GM19467 (cell line): ENCODE data around the gene CYB5D1.
A peak's percentile ranks its signal among the peaks of the same experiment; 100 is the strongest.

ENCODE experiments used
- ATAC-seq: cut with Tn5 transposase; IDR thresholded peaks from one replicate; pipeline ENCODE4 v1.9.1; 2021; ENCODE audit warnings: mild to moderate bottlenecking, moderate library complexity; ENCODE audit not compliant: unreplicated experiment

The CYB5D1 gene

GRCh38 chr17:7844292-7845154 is 13.3 kb upstream of the CYB5D1 start:
- peak; percentile 43 for ATAC-seq

DNA sequence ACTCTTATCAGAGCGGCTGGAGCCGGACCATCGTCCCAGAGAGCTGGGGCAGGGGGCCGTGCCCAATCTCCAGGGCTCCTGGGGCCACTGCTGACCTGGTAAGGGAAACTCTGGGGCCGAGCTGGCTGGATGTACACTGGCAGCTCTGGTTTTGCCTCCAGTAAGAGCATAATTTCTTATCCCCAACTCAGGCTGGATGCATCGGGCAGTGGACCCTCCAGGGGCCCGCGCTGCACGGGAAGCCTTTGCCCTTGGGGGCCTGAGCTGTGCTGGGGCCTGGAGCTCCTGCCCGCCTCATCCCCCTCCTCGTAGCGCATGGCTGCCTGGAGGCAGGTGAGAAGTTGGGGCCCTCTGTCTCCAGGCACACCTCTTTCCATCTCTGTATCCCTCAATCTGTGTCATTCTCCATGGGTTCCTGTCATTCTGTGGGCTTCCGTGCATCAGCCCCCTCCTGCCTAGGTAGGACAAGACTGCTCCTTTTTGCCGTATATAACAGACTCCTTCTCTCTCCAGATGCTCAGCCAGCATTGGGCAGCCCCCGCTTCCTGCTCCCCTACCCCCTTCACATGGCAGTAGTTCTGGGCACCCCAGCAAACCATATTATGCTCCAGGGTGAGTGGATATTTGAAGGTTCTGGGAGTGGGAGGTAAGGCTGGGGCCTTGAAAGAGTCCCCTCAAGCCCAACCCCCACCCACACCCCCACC is 12.3 kb upstream of the CYB5D1 start:
- ATAC-seq: no peak

- ATAC-seq: no peak
Observed at GRCh38 chr17:7846063-7846735, 11.6 kb upstream of the CYB5D1 start.

DNA sequence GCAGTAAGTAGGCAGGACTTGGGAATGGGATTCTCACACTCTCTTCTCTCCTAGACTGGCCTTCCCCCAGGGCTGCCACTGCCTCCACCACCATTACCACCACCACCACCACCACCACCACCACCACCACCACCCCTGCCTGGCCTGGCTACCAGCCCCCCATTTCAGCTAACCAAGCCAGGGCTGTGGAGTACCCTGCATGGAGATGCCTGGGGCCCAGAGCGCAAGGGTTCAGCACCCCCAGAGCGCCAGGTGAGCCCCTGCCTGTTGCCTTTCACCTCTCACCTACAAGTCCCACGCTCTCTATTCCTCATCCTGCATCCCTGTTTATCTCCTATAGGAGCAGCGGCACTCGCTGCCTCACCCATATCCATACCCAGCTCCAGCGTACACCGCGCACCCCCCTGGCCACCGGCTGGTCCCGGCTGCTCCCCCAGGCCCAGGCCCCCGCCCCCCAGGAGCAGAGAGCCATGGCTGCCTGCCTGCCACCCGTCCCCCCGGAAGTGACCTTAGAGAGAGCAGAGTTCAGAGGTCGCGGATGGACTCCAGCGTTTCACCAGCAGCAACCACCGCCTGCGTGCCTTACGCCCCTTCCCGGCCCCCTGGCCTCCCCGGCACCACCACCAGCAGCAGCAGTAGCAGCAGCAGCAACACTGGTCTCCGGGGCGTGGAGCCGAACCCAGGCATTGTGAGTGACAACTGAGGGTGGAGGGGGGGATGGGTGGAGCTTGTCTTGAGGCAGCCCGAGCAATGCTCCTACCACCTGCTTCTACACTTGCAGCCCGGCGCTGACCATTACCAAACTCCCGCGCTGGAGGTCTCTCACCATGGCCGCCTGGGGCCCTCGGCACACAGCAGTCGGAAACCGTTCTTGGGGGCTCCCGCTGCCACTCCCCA is 10.8 kb upstream of the CYB5D1 start:
- ATAC-seq: no peak

GRCh38 chr17:7848131-7848579 is 9.6 kb upstream of the CYB5D1 start:
- ATAC-seq: no peak

GRCh38 chr17:7848739-7849129 is 9.1 kb upstream of the CYB5D1 start:
- no peak for ATAC-seq

- no peak for ATAC-seq
Observed at GRCh38 chr17:7849130-7849750, 8.6 kb upstream of the CYB5D1 start.

DNA sequence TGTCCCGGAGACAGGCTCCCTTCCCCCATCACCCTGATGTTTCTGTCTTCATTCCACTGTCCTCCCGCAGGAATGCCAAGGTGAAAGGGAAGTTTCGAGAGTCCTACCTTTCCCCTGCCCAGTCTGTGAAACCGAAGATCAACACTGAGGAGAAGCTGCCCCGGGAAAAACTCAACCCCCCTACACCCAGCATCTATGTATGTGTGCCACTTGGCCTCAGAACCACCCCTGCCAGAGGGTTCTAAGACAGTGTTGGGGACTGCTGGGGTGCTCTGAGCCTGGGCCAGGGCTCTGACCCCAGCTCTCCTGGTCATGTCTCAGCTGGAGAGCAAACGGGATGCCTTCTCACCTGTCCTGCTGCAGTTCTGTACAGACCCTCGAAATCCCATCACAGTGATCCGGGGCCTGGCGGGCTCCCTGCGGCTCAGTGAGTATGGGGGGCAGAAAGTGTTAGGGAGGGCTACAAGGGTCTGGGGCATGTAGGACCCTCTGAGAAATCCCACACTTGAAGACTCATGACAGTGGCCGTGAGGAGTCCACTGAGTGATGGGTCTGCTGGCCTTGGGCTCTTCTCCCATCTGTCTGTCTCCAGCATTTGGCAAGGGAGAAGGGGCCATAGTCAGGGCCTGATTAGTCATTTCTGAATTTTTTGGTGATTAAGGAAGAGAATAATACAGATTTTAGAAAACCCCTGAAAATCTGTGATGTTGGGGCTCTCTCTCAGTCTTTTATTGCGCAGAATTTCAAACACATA is 7.9 kb upstream of the CYB5D1 start:
- ATAC-seq: no peak

- ATAC-seq: no peak
Observed at GRCh38 chr17:7850701-7851437, 6.9 kb upstream of the CYB5D1 start.

DNA sequence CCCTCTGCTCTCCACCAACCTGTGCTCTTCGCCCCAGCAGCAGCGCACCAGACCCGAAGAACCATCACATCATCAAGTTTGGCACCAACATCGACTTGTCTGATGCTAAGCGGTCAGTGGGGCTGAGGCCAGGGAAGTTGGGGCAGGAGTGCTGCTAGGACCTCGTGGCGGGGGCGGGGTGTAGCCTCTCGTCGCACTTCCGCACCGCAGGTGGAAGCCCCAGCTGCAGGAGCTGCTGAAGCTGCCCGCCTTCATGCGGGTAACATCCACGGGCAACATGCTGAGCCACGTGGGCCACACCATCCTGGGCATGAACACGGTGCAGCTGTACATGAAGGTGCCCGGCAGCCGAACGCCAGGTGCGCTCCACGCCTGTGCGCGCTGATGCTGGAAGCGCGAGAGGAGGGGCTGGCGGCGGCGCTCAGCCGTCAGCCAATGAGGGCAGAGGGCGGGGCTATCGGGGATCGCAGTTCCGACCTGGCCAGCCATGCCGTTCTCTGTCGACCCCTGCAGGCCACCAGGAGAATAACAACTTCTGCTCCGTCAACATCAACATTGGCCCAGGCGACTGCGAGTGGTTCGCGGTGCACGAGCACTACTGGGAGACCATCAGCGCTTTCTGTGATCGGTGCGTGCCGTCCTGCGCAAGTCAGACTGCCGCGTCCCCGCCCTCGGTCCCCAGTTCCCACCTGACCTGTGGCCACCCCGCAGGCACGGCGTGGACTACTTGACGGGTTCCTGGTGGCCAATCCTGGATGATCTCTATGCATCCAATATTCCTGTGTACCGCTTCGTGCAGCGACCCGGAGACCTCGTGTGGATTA is 6.2 kb upstream of the CYB5D1 start:
- ATAC-seq: peak; percentile 52

- ATAC-seq: no peak
Observed at GRCh38 chr17:7852262-7852670, 5.5 kb upstream of the CYB5D1 start.

DNA sequence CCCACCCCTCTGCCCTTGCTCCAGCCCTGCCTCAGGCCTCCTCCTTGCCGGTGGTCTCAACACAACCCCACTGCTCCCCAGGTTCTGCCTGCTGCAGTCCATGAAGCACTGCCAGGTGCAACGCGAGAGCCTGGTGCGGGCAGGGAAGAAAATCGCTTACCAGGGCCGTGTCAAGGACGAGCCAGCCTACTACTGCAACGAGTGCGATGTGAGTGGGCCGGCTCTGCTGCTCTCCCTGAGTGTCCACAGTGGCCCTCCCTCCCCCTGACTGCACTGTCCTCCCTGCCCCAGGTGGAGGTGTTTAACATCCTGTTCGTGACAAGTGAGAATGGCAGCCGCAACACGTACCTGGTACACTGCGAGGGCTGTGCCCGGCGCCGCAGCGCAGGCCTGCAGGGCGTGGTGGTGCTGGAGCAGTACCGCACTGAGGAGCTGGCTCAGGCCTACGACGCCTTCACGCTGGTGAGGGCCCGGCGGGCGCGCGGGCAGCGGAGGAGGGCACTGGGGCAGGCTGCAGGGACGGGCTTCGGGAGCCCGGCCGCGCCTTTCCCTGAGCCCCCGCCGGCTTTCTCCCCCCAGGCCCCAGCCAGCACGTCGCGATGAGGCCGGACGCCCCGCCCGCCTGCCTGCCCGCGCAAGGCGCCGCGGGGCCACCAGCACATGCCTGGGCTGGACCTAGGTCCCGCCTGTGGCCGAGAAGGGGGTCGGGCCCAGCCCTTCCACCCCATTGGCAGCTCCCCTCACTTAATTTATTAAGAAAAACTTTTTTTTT is 4.7 kb upstream of the CYB5D1 start:
- ATAC-seq: no peak

DNA sequence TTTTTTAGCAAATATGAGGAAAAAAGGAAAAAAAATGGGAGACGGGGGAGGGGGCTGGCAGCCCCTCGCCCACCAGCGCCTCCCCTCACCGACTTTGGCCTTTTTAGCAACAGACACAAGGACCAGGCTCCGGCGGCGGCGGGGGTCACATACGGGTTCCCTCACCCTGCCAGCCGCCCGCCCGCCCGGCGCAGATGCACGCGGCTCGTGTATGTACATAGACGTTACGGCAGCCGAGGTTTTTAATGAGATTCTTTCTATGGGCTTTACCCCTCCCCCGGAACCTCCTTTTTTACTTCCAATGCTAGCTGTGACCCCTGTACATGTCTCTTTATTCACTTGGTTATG is 4.1 kb upstream of the CYB5D1 start:
- no peak for ATAC-seq

DNA sequence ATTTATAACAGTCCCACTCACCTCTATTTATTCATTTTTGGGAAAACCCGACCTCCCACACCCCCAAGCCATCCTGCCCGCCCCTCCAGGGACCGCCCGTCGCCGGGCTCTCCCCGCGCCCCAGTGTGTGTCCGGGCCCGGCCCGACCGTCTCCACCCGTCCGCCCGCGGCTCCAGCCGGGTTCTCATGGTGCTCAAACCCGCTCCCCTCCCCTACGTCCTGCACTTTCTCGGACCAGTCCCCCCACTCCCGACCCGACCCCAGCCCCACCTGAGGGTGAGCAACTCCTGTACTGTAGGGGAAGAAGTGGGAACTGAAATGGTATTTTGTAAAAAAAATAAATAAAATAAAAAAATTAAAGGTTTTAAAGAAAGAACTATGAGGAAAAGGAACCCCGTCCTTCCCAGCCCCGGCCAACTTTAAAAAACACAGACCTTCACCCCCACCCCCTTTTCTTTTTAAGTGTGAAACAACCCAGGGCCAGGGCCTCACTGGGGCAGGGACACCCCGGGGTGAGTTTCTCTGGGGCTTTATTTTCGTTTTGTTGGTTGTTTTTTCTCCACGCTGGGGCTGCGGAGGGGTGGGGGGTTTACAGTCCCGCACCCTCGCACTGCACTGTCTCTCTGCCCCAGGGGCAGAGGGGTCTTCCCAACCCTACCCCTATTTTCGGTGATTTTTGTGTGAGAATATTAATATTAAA is 3.6 kb upstream of the CYB5D1 start:
- ATAC-seq: no peak

DNA sequence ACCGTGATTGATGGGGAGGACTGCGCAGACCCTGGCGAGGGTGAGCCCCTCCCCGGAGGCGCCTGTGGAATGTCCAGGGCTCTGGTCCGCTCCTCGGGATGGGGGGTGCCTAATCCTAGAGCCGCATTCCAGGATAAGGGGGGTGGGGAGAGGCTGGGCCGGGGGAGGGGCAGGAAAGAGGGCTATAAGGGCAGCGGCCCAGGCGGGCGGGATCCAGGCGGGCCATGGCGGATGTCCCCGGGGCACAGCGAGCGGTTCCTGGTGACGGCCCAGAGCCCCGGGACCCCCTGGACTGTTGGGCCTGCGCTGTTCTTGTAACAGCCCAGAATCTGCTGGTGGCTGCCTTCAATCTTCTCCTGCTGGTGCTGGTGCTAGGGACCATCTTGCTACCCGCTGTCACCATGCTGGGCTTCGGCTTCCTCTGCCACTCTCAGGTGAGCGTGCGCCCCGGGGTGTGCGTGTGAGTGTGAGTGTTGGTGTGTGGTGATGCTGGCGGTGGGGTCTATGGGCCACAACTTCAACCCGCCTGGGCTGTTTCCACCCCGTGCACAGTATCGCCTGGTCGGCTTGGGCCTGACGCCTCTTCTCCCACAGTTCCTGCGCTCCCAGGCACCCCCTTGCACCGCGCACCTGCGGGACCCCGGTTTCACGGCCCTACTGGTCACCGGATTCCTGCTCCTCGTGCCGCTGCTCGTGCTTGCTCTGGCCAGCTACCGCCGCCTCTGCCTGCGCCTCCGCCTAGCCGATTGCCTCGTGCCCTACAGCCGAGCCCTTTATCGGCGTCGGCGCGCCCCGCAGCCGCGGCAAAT is 2.7 kb upstream of the CYB5D1 start, which contains the start of gene TMEM88:
TSS of gene TMEM88 (plus strand) at position 216 of the 809 bp plus-strand sequence. CDS start at position 225, 9 bp downstream.
- no peak for ATAC-seq

DNA sequence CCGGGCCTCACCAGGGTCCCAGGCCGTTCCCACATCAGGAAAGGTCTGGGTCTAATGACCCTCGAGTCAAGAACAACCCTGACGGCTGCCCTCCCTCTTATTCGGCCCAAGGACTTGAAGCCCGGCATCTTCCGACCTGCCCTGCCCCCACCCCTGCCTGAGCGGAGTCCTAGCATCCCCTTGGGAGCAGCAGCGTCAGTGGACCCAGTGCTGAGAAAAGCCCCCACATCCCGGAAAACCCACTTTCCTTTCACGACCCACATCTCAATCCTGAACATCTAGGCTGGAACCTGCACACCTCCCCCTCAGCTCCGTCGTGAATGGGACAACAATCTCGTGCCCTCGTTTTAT is 2.2 kb upstream of the CYB5D1 start:
- no peak for ATAC-seq
